GM18507 (cell line): Measurements from ENCODE around the gene PFKM.
A peak's percentile ranks its signal among the peaks of the same experiment; 100 is the strongest.

Experiments
- DNase-seq: peaks from one replicate; pipeline ENCODE4 v3.0.0; 2011; ENCODE audit warnings: low read depth; ENCODE audit not compliant: insufficient read length; ENCODE audit errors: extremely low spot score
- FAIRE-seq: peaks from 2 replicates; lab custom pipeline; 2011; peaks lifted over from hg19 to GRCh38; lab: Jason Lieb, UNC

Gene PFKM

DNA sequence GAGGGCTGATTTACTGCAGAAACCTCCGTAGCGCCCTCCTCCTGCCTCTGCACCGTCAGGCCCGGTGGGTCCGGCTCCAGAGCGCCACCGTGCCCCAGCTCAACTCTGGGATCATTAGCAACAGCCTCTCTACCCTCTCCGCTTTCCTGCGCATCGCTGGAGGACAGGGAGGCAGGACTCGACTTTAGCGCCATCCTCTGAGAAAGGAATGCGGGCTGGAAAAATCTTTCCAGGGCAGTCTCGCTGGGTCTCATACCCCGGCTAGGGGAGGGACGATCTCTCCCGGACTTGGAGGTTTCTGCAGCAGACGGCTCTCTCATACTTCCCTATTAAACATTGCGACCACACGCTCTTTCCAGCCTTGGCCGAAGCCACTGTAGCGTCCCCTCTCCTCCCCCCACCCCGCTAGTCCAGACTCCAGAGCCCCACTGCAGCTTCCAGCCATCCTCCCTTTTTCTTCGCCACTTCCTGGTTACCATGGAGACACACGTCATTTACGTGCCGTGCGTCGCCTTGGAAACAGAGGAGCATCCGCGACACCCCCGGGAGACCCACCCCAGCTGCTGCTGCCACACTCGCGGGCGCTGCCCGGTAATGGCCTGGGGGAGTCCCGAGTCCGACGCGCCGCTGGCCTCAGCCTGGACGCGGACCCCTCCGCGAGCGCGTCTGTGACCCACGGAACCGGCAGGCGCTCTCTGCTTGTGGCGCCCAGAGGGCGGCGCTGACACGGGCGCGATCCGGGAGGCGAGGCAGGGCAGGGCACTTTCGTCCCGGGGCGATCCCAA lies 64.1 kb downstream of the PFKM start, which contains the start of gene CCDC184:
CCDC184 (plus strand) TSS at position 554 of the 785 bp plus-strand sequence. CDS start 479 bp downstream, outside the sequence.
- peak; percentile 78 for FAIRE-seq
- no peak for DNase-seq

DNA sequence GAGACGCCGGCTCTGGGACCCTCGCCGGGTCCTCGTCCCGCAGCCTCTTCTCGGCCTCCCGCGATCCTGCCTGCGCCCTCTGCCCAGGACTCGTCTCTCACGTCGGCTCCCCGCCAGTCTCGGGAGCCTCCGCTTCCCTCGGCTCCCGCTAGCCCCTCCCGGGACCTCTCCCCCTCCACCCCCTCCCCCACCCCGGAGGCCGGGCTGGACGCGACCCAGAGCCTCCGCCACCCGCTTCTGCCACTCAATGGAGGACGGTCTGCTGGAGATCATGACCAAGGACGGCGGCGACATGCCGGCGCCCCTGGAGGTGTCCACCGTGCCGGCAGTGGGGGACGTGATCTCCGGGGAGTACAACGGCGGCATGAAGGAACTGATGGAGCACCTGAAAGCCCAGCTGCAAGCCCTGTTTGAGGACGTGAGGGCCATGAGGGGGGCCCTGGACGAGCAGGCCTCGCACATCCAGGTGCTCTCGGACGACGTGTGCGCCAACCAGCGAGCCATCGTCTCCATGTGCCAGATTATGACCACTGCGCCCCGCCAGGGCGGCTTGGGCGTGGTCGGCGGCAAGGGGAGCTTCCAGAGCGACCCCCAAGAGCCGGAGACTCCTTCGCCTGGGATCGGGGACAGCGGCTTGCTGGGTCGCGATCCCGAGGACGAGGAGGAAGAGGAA lies 64.8 kb downstream of the PFKM start:
- DNase-seq = no peak
- FAIRE-seq = no peak

DNA sequence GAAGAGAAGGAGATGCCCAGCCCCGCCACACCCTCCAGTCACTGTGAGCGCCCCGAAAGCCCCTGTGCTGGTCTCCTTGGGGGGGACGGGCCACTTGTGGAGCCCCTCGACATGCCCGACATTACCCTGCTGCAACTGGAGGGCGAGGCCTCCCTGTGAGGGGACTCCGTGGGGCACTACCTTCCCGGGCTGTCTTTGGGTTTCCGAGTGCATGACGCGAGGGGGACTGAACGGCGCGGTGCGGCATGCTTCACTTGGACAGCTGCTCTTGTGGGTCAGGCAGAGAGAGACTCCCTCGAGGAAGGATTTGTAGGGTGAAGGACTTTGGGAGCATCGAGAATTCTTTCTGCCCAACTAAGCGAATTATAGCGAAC lies 65.4 kb downstream of the PFKM start:
- FAIRE-seq (no peak), DNase-seq (no peak)

GRCh38 chr12:48185181-48185919 lies 66.2 kb downstream of the PFKM start:
- DNase-seq (no peak), FAIRE-seq (no peak)

DNA sequence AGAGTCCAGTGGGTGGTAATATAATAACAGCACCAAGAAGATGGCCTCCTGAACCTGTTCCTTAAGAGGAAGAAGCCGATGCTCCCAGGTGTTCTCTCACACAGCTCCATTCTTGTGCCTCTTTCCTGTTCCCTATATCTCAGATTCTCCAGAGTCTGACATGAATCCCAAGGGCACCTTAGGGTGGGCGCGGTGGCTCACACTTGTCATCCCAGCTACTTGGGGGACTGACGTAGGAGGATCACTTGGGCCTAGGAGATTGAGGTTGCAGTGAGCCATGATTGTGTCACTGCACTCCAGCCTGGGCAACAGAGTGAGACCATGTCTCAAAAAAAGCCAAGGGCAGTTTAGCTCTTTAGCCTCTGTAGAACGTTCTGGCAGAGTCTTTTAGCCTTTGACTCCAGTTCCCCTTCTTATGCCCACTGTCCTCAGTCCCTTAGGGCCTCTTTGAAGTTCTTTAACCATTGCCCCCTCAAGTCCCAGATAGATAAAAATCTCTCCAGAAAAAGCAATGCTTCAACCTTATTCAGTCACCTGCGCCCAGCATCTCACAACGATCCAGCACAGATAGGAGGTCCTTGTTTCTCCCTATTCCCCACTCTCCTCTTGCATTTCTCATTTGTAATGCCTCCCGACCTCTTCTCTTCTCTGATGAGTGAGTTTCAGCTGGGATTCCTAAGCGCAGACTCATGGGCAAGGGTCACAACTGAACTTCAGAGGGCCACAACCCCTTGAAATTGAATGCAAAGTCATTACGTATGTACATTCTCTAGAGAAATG lies 68.9 kb downstream of the PFKM start:
- DNase-seq (no peak), FAIRE-seq (no peak)

DNA sequence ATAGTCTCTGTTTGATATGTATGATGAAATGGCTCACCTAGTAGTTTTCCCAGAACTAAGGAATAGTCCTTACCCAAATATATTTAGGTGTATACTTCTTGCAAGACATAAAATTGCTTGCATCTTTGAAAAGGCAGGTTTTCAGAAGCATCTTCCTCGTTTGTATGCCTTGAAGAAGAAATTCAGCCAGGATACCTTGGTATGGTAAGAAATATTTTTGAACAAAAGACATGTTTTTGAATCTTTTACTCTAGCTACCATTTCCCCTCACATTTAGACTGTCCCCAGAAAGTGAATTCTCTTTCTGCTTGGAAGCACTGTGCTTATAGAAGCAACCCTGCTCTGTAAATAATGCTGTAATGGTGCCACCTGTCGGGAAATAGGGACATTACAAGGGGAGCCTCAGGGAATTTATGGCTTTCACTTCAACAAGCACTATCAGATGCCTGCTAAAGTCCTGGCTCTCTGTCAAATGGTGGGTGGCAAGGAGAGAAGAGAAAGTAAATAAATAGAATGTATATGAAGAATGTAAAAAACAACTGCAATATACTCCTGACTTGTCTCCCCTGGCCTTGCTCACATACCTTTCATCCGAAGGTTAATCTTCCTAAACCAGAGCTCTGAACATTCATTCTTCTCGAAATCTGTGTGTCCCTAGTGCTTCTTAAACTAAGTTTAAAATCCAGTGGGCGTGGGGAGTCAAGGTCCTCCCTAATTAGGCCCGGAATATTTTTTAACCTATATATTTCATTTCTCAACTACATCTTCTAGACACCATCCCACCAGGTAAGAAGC lies 70.4 kb downstream of the PFKM start:
- FAIRE-seq (peak; percentile 87), DNase-seq (no peak)

DNA sequence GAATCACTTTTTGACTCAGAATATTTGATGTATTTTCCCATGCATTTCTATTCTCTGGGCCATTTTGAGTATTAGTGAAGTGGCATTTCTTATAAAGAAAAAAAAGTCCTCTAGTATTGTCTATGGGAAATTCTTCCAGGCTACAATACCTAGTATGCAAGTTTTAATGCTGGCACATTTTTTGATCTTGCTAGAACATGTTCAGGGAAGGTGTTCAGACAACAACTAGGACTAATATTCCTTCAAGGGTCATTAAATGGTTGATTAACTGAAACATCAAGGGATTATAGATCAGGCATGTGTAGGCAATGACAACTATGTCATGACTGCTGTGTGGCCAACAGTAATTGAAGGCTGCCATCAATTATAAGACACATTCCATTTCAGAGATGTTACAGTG lies 71.9 kb downstream of the PFKM start:
- FAIRE-seq (no peak), DNase-seq (no peak)

GRCh38 chr12:48192861-48193260 lies 73.7 kb downstream of the PFKM start:
- FAIRE-seq = no peak
- DNase-seq = no peak

GRCh38 chr12:48193623-48194022 lies 74.5 kb downstream of the PFKM start:
- DNase-seq (no peak), FAIRE-seq (no peak)

DNA sequence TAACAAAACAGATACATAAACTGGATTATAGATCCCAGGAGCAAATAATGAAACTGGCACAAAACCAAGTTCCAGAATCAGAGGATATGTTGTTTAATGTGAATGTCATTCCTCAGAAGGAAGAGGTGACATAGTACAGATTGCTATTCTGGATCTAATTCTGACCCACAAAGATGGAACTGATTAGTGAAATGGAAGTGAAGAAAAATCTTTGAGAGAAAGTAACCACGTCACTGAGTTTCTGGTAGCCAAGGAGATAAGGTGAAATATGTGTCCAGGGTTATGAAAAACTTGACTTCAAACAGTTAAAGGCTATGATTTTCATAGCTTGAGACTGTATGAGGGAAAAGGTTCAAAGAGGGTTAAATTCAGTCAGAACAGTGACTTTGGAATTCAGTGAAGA lies 75.6 kb downstream of the PFKM start:
- DNase-seq (no peak), FAIRE-seq (no peak)
